Heart left ventricle (tissue), 16 donors: ENCODE measurements around the gene TACSTD2. TPM values are rescaled to one million over a fixed set of nuclear protein-coding genes. Genes with fewer than 3 reads are reported as not detected.

Experiments
- ATAC-seq, 4 donors: fragments of 200-7000 bp; cut with Tn5 transposase; one replicate each; pipeline ENCODE4 v1.9.1; 2020 to 2022; ENCODE audit warnings: moderate library complexity in 4 of 4, mild to moderate bottlenecking in 3 of 4, moderate number of reproducible peaks in 1 of 4
- DNase-seq, 5 donors: peaks; one replicate each; pipeline ENCODE4 v3.0.0-alpha.2; 2020
- H3K27ac ChIP-seq, 12 donors: fragments of 200-600 bp; sonication (generic) in 4 of 12; one replicate each; pipeline versions ENCODE4 v1.5.0 to v1.8.0; 2016 to 2022; ENCODE audit warnings: mild to moderate bottlenecking in 2 of 12
- H3K27me3 ChIP-seq, 9 donors: fragments of 200-600 bp; sonication (generic) in 2 of 9; one replicate each; pipeline versions ENCODE4 v1.5.1 to v1.8.0; 2016 to 2022; ENCODE audit warnings: mild to moderate bottlenecking in 3 of 9
- H3K36me3 ChIP-seq, 9 donors: fragments of 200-600 bp; sonication (generic) in 2 of 9; one replicate each; pipeline versions ENCODE4 v1.5.0 to v1.8.0; 2018 to 2022; ENCODE audit warnings: mild to moderate bottlenecking in 2 of 9
- H3K4me1 ChIP-seq, 12 donors: fragments of 200-600 bp; sonication (generic) in 4 of 12; one replicate each; pipeline versions ENCODE4 v1.5.0 to v1.8.0; 2016 to 2022; ENCODE audit warnings: mild to moderate bottlenecking in 3 of 12
- H3K4me3 ChIP-seq, 12 donors: fragments of 200-600 bp; sonication (generic) in 4 of 12; one replicate each; pipeline versions ENCODE4 v1.5.0 to v1.8.0; 2017 to 2022; ENCODE audit warnings: mild to moderate bottlenecking in 9 of 12, moderate library complexity in 4 of 12
- H3K9me3 ChIP-seq, 12 donors: fragments of 200-600 bp; sonication (generic) in 4 of 12; one replicate each; pipeline versions ENCODE4 v1.5.0 to v1.8.0; 2016 to 2022; ENCODE audit warnings: mild to moderate bottlenecking in 1 of 12
- CTCF ChIP-seq, 12 donors: fragments of 200-600 bp; sonication (generic) in 4 of 12; IDR thresholded peaks; one replicate each; pipeline versions ENCODE4 v1.5.0 to v1.8.0; 2018 to 2022; ENCODE audit warnings: antibody characterized with exemption in 12 of 12, mild to moderate bottlenecking in 5 of 12
- POLR2A ChIP-seq, 2 donors: fragments of 450-650 bp; IDR thresholded peaks; one replicate each; pipeline ENCODE4 v1.6.1; 2017; ENCODE audit warnings: antibody characterized with exemption in 2 of 2, mild to moderate bottlenecking in 2 of 2, moderate library complexity in 2 of 2
- WGBS, 4 donors: extraction: QIAGEN DNeasy Blood & Tissue Kit in 2 of 4; methylation state at CpG; one replicate each; pipeline versions ENCODE4 v1.1.5 to v1.1.7; 2013 to 2018; 5-methylcytosine and 5-hydroxymethylcytosine counted together
- intact Hi-C, 10 donors: fragments of 100-400 bp; cut with DNase I; formaldehyde crosslinking; loops; one replicate each; pipeline versions ENCODE4 v1.11.1 to v1.14.2; 2022
- polyA plus RNA-seq, 2 donors: library from polyadenylated mRNA; stranded (reverse); fragments of 200-250 nt; gene quantifications; one replicate each; pipeline ENCODE4 v1.2.3, GENCODE V29; 2013
- total RNA-seq, 9 donors: library from RNA; depleted of rRNA in 2 of 9; stranded (reverse); fragments of >200 nt in 2 of 9; fragmentation: NEBNext Ultra II Directional in 3 of 9; extraction: Animal tissue kit (Norgen Biotek cat#: 25700) in 3 of 9; gene quantifications; one replicate each; pipeline versions ENCODE4 v1.1.0 to v1.2.4, GENCODE V29; 2016 to 2023
- donor health status: ischemic (EF 13 %, LVEDD 7.1; RV severe dilation, severe dysfunction).
- donor health status: healthy with polysubstance abuse.
- donor health status: DM: no; HTN: yes; CAD: no.
- donor health status: DM: no; HTN: no; CAD: no.
- donor health status: ischemic (EF 25% LVEDD 6.9; RV normal size, moderate dysfunction).
- donor health status: ischemic (EF 25% LVEDD 5.7; RV mildly dilated, moderate dysfunction).
- donor health status: healthy.
- donor health status: DM: yes; HTN: yes; CAD: no.
- donor health status: ischemic (EF 35%, LVEDD 5.7; RV mildly dilated, moderate dysfunction).
- donor health status: nonischemic (EF 11% LVEDD 7.7; RV severe dilation, severe dysfunction).
- donor health status: DM: yes; HTN: yes; CAD: no.
- donor health status: PGD.
- donor health status: ischemic (EF 29% LVEDD 5.4; RV normal size, mild dysfunction).
- donor health status: nonischemic (EF 23%, LVEDD 6.1; RV moderate dilation, normal function).

The TACSTD2 gene
- total and polyA plus RNA-seq, 11 donors, result 0.11 to 0.75 (median 0.15) TPM; not detected in 4

GRCh38 chr1:58580186-58580585 is 3.1 kb upstream of the TACSTD2 start:
- Histone ChIP-seq H3K27me3 (peaks cover 10 to 39% (median 27%) of the 10 kb centered on the region in 9 donors), H3K4me1 (peaks cover 0 to 39% (median 13%) of the 10 kb centered on the region in 12 donors), H3K9me3 (no peaks in the 10 kb centered on the region), H3K4me3 (no peak overlapping the region), H3K27ac (no peak overlapping the region), H3K36me3 (no peaks in the 10 kb centered on the region)
- DNase-seq, result no peak
- ATAC-seq, result no peak
- WGBS, 4 donors, result 52 to 56% (median 54%) methylated on average over 1 of the region's 1 CpG
- TF ChIP-seq POLR2A (IDR thresholded peaks at IDR 0.05), result no peak
- TF ChIP-seq CTCF (IDR thresholded peaks at IDR 0.05), result no peak
- intact Hi-C loops, result no loop called here

- TF ChIP-seq POLR2A (IDR thresholded peaks at IDR 0.05), result no peak
- TF ChIP-seq CTCF (IDR thresholded peaks at IDR 0.05), result no peak
- DNase-seq (no peak), ATAC-seq (no peak)
- Histone ChIP-seq H3K27me3 (peaks cover 15 to 56% (median 47%) of the 10 kb centered on the region in 9 donors), H3K9me3 (no peaks in the 10 kb centered on the region), H3K27ac (no peak overlapping the region), H3K36me3 (no peaks in the 10 kb centered on the region), H3K4me3 (peak overlapping the region in 7 of 12 donors; percentile 20 to 49 (median 41)), H3K4me1 (peaks cover 0 to 18% (median 9%) of the 10 kb centered on the region in 12 donors)
- intact Hi-C loops, result no loop called here
- 11 to 37% (median 25%) methylated on average over 3 of the region's 3 CpGs for WGBS, 4 donors
These were observed 590 bp upstream of the TACSTD2 start for GRCh38 chr1:58577654-58578030.

- no peaks in the 10 kb centered on the region for H3K9me3 ChIP-seq
- peaks cover 0 to 18% (median 9%) of the 10 kb centered on the region in 12 donors for H3K4me1 ChIP-seq
- peak overlapping the region; percentile 20 to 54 (median 38) for H3K4me3 ChIP-seq
- peak in 2 of 4 donors; percentile 36 to 43 for ATAC-seq
- peak in 2 of 5 donors; percentile 18 to 59 for DNase-seq
- H3K27me3 ChIP-seq, result peaks cover 15 to 69% (median 47%) of the 10 kb centered on the region in 9 donors
- no peak overlapping the region for H3K27ac ChIP-seq
- 3 to 12% (median 7%) methylated on average over 5 to 43 of the region's 43 CpGs for WGBS, 4 donors
- TF ChIP-seq POLR2A (IDR thresholded peaks at IDR 0.05) (no peak), CTCF (IDR thresholded peaks at IDR 0.05) (no peak)
- H3K36me3 ChIP-seq, result no peaks in the 10 kb centered on the region
- intact Hi-C loops, result no loop called here
These were observed 726 bp downstream of the TACSTD2 start for GRCh38 chr1:58576325-58576726.

- H3K9me3 ChIP-seq, result no peaks in the 10 kb centered on the region
- TF ChIP-seq POLR2A (IDR thresholded peaks at IDR 0.05) (no peak), CTCF (IDR thresholded peaks at IDR 0.05) (no peak)
- DNase-seq, result no peak
- intact Hi-C loops, result no loop called here
- H3K27ac ChIP-seq, result no peak overlapping the region
- peak overlapping the region in 8 of 12 donors; percentile 32 to 54 (median 42) for H3K4me3 ChIP-seq
- peaks cover 0 to 18% (median 9%) of the 10 kb centered on the region in 12 donors for H3K4me1 ChIP-seq
- peaks cover 15 to 75% (median 47%) of the 10 kb centered on the region in 9 donors for H3K27me3 ChIP-seq
- WGBS, 4 donors, result 30 to 56% (median 37%) methylated on average over 27 to 32 of the region's 32 CpGs
- no peak for ATAC-seq
- H3K36me3 ChIP-seq, result no peaks in the 10 kb centered on the region
These were observed 1.3 kb downstream of the TACSTD2 start for GRCh38 chr1:58575551-58576324.
